GM19467 (cell line): ENCODE measurements around the gene PRPF31.

Experiments
- ATAC-seq: cut with Tn5 transposase; IDR thresholded peaks from one replicate; pipeline ENCODE4 v1.9.1; 2021; ENCODE audit warnings: mild to moderate bottlenecking, moderate library complexity; ENCODE audit not compliant: unreplicated experiment

PRPF31 gene

GRCh38 chr19:54106716-54107115, 8.8 kb upstream of the PRPF31 start:
- ATAC-seq: no peak

GRCh38 chr19:54107876-54108490, 7.6 kb upstream of the PRPF31 start:
- ATAC-seq: no peak

GRCh38 chr19:54108496-54108895, 7.1 kb upstream of the PRPF31 start:
- ATAC-seq: no peak

GRCh38 chr19:54109651-54110050, 5.9 kb upstream of the PRPF31 start:
- ATAC-seq: no peak

- ATAC-seq: no peak
These were observed 1.0 kb upstream of the PRPF31 start for GRCh38 chr19:54114340-54115108.

GRCh38 chr19:54121259-54121658, 5.7 kb downstream of the PRPF31 start:
- ATAC-seq: no peak

GRCh38 chr19:54123682-54124081, 8.1 kb downstream of the PRPF31 start:
- no peak for ATAC-seq

- ATAC-seq: no peak
These were observed 8.8 kb downstream of the PRPF31 start for GRCh38 chr19:54124393-54124792.

- no peak for ATAC-seq
These were observed 10.2 kb downstream of the PRPF31 start for GRCh38 chr19:54125713-54126112.

GRCh38 chr19:54127688-54128440, 12.3 kb downstream of the PRPF31 start:
- ATAC-seq: no peak

- no peak for ATAC-seq
These were observed 12.8 kb downstream of the PRPF31 start for GRCh38 chr19:54128441-54128725.

GRCh38 chr19:54128796-54129616, 13.5 kb downstream of the PRPF31 start:
- no peak for ATAC-seq

GRCh38 chr19:54129617-54129996, 14.1 kb downstream of the PRPF31 start:
- no peak for ATAC-seq

- ATAC-seq: no peak
These were observed 17.9 kb downstream of the PRPF31 start for GRCh38 chr19:54133312-54133956.

- no peak for ATAC-seq
These were observed 18.5 kb downstream of the PRPF31 start for GRCh38 chr19:54133957-54134590.

- no peak for ATAC-seq
These were observed 20.7 kb downstream of the PRPF31 start for GRCh38 chr19:54136086-54136863.

GRCh38 chr19:54136864-54137698, 21.5 kb downstream of the PRPF31 start:
- peak; percentile 74 for ATAC-seq

- ATAC-seq: no peak
These were observed 22.3 kb downstream of the PRPF31 start, which contains the start of gene CNOT3 for GRCh38 chr19:54137699-54138488. CNOT3 (plus strand) TSS chr19:54137762; CDS start chr19:54142979, 5,217 bp downstream.
